K562 (cell line): Measurements from ENCODE around the gene IMMP2L. TPM values are rescaled to one million over a fixed set of nuclear protein-coding genes. Genes with fewer than 3 reads are reported as not detected.

Experiments
- ARNT ChIP-seq, 2 experiments: fragments of 450-650 bp; IDR thresholded peaks; 2 replicates each; pipeline ENCODE4 v1.6.1; 2016; ENCODE audit warnings: mild to moderate bottlenecking in 1 of 2
- E2F5 ChIP-seq: sonication (generic); formaldehyde crosslinking; IDR thresholded peaks from 2 replicates; pipeline ENCODE4 v1.8.0; 2022; ENCODE audit warnings: mild to moderate bottlenecking, missing genetic modification reagents
- FOXA3 ChIP-seq, 2 experiments: fragments of 450-650 bp in 1 of 2; sonication (generic) in 1 of 2; formaldehyde crosslinking; IDR thresholded peaks in 1 of 2; conservative IDR thresholded peaks in 1 of 2; 2 replicates each; pipeline versions ENCODE4 v1.4.0 to v1.8.0; 2020 to 2022; ENCODE audit warnings: mild to moderate bottlenecking in 2 of 2, missing genetic modification reagents in 1 of 2
- FOXJ3 ChIP-seq: sonication (generic); formaldehyde crosslinking; IDR thresholded peaks from 2 replicates; pipeline ENCODE4 v1.4.0; 2020; ENCODE audit warnings: mild to moderate bottlenecking, missing genetic modification reagents
- FOXP1 ChIP-seq: sonication (generic); formaldehyde crosslinking; IDR thresholded peaks from 2 replicates; pipeline ENCODE4 v1.8.0; 2022; ENCODE audit warnings: mild to moderate bottlenecking, missing genetic modification reagents
- GTF3C2 ChIP-seq: IDR thresholded peaks from 3 replicates; pipeline ENCODE4 v1.6.1; 2011; ENCODE audit warnings: borderline replicate concordance, mild to moderate bottlenecking, moderate library complexity; ENCODE audit not compliant: insufficient read length; ENCODE audit errors: extremely low read depth
- KLF1 ChIP-seq: fragments of 450-650 bp; IDR thresholded peaks from 2 replicates; pipeline ENCODE4 v1.6.1; 2016; ENCODE audit warnings: missing genetic modification characterization, missing compliant biosample characterization
- MEF2A ChIP-seq: IDR thresholded peaks from 2 replicates; pipeline ENCODE4 v1.6.1; 2011; ENCODE audit warnings: low read depth, mild to moderate bottlenecking, low read length, moderate library complexity; ENCODE audit not compliant: control insufficient read depth
- NUFIP1 ChIP-seq: fragments of 450-650 bp; IDR thresholded peaks from 2 replicates; pipeline ENCODE4 v1.6.1; 2018; ENCODE audit not compliant: partially characterized antibody
- PATZ1 ChIP-seq: fragments of 250-450 bp; sonication (Bioruptor Pico); IDR thresholded peaks from 2 replicates; pipeline ENCODE4 v1.5.0; 2020; ENCODE audit warnings: mild to moderate bottlenecking, borderline replicate concordance
- PYGO2 ChIP-seq: fragments of 450-650 bp; IDR thresholded peaks from 2 replicates; pipeline ENCODE4 v1.6.1; 2016; ENCODE audit warnings: mild to moderate bottlenecking, missing genetic modification characterization, moderate library complexity, missing compliant biosample characterization
- RBBP5 ChIP-seq: fragments of 200-600 bp; sonication (generic); IDR thresholded peaks from 2 replicates; pipeline ENCODE4 v1.6.1; 2012; ENCODE audit warnings: borderline replicate concordance, mild to moderate bottlenecking, low read length, control low read depth, inconsistent platforms; ENCODE audit not compliant: insufficient read depth, poor library complexity, severe bottlenecking
- RBM34 ChIP-seq: fragments of 200-400 bp; formaldehyde crosslinking; IDR thresholded peaks from 2 replicates; pipeline ENCODE4 v1.6.1; 2018; ENCODE audit warnings: low read length, borderline replicate concordance; ENCODE audit not compliant: insufficient read depth
- TCF3 ChIP-seq: sonication (generic); formaldehyde crosslinking; IDR thresholded peaks from 2 replicates; pipeline ENCODE4 v1.4.0; 2020; ENCODE audit warnings: mild to moderate bottlenecking, missing genetic modification reagents
- ZNF398 ChIP-seq: fragments of 250-450 bp; sonication (Bioruptor Pico); IDR thresholded peaks from 2 replicates; pipeline ENCODE4 v1.8.0; 2021; ENCODE audit warnings: moderate library complexity, mild to moderate bottlenecking, inconsistent platforms
- ZNF449 ChIP-seq: fragments of 250-450 bp; sonication (Bioruptor Pico); IDR thresholded peaks from 2 replicates; pipeline ENCODE4 v1.8.0; 2022; ENCODE audit warnings: moderate library complexity, mild to moderate bottlenecking, inconsistent platforms
- ZNF586 ChIP-seq: fragments of 450-650 bp; formaldehyde crosslinking; conservative IDR thresholded peaks from 2 replicates; pipeline ENCODE4 v1.4.0; 2020; ENCODE audit warnings: mild to moderate bottlenecking, moderate library complexity
- ZNF695 ChIP-seq: fragments of 450-650 bp; formaldehyde crosslinking; IDR thresholded peaks from 2 replicates; pipeline ENCODE4 v1.4.0; 2020; ENCODE audit warnings: mild to moderate bottlenecking, moderate library complexity
- polyA plus RNA-seq, 8 experiments: library from polyadenylated mRNA; depleted of rRNA in 4 of 8; stranded (reverse) in 5 of 8; unstranded in 3 of 8; fragments of >200 nt; fragmentation: Nextera tagmentation in 2 of 8; fragmentation: Illumina TruSeq in 1 of 8; extraction: Ambion mirVana in 2 of 8; extraction: Trizol in 1 of 8; gene quantifications; 2 replicates each; pipeline versions ENCODE4 v1.2.1 to v1.2.3, GENCODE V29; 2011 to 2014; ENCODE audit warnings: inconsistent platforms in 1 of 8, missing spikeins in 1 of 8
- total RNA-seq, 7 experiments: library from RNA; depleted of rRNA in 6 of 7; stranded (reverse); fragments of >200 nt in 6 of 7; fragmentation: Illumina TruSeq in 2 of 7; extraction: Trizol in 2 of 7; gene quantifications; 2 replicates each; pipeline versions ENCODE4 v1.2.1 to v1.2.3, GENCODE V29; 2011 to 2021; ENCODE audit warnings: low replicate concordance in 1 of 7

The IMMP2L gene
- total and polyA plus RNA-seq, 9 of the 15 experiments (the other 6 are each of a cell fraction or from before 2014, with no cell fraction given): 29.7 to 116 (median 53.0) TPM

- TF ChIP-seq RBM34 (no peak), PYGO2 (tag) (peak; percentile 87), NUFIP1 (no peak), ARNT (IDR thresholded peaks at IDR 0.05) (peak; percentile 86 to 98; a peak in 3 of 4 replicates), ZNF398 (CRISPR knock-in tag) (no peak), ZNF586 (CRISPR knock-in tag) (no peak), E2F5 (CRISPR knock-in tag) (no peak), FOXA3 (CRISPR knock-in tag; conservative IDR thresholded peaks at IDR 0.05 in 1 of 2, IDR thresholded peaks at IDR 0.05 in 1 of 2) (no peak), RBBP5 (peak; percentile 53), TCF3 (CRISPR knock-in tag) (peak; percentile 96), KLF1 (tag) (no peak), PATZ1 (CRISPR knock-in tag) (no peak), FOXP1 (CRISPR knock-in tag) (no peak), ZNF695 (no peak), FOXJ3 (CRISPR knock-in tag) (no peak), GTF3C2 (no peak), ZNF449 (CRISPR knock-in tag) (no peak), MEF2A (peak; percentile 62)
Measured at GRCh38 chr7:111474723-111475418, 87.4 kb downstream of the IMMP2L start (continued).
